ENCODE results near the gene TMEM176A. TPM values are rescaled to one million over a fixed set of nuclear protein-coding genes. Genes with fewer than 3 reads are reported as not detected.

Gene TMEM176A
- total and polyA plus RNA-seq, 2 experiments from 2014 or later = 0.34 TPM; not detected in 1

- no peak for TF ChIP-seq ZNF331 (CRISPR knock-in tag; IDR thresholded peaks at IDR 0.05; ENCODE audit: low read depth)
These were observed 19.5 kb upstream of the TMEM176A start (continued) for GRCh38 chr7:150781103-150781502.

- H3K36me3 ChIP-seq (ENCODE audit: insufficient read depth) = no peaks in the 10 kb centered on the region
- no peaks in the 10 kb centered on the region for H3F3A ChIP-seq (replicated peaks; ENCODE audit: low read depth)
- no peak overlapping the region for H3K4me3 Mint-ChIP-seq
- H3K4me3 ChIP-seq = no peak overlapping the region
- ATAC-seq = no peak
- H3K4me2 ChIP-seq = no peak overlapping the region
- H3K9me2 ChIP-seq (ENCODE audit: insufficient read depth) = no peaks in the 10 kb centered on the region
- H3K27ac Mint-ChIP-seq = no peak overlapping the region
- H3K4me1 Mint-ChIP-seq = no peaks in the 10 kb centered on the region
- no peak overlapping the region for H3K27ac ChIP-seq (ENCODE audit: low read depth)
- no peaks in the 10 kb centered on the region for H3K79me2 ChIP-seq (replicated peaks; ENCODE audit: insufficient read depth)
- peaks cover 2% of the 10 kb centered on the region for H3K27me3 Mint-ChIP-seq (ENCODE audit: insufficient read depth, low read depth, poor library complexity)
- no peaks in the 10 kb centered on the region; the same call in 1 of the 2 replicates for H4K20me1 ChIP-seq (replicated peaks; ENCODE audit: insufficient read depth)
- H3K36me3 Mint-ChIP-seq (ENCODE audit: low read depth) = no peaks in the 10 kb centered on the region
- no peaks in the 10 kb centered on the region for H3K9me3 Mint-ChIP-seq
- DNase-seq (ENCODE audit: low spot score) = no peak
- H2AFZ ChIP-seq = no peak overlapping the region
- TF ChIP-seq STAT1 (IDR thresholded peaks at IDR 0.05; ENCODE audit: unreplicated experiment) = no peak
- TF ChIP-seq POLR2AphosphoS5 (IDR thresholded peaks at IDR 0.05; ENCODE audit: low read depth) = no peak
- H3K4me1 ChIP-seq (ENCODE audit: insufficient read depth) = no peaks in the 10 kb centered on the region
- no peaks in the 10 kb centered on the region for H3K27me3 ChIP-seq (ENCODE audit: insufficient read depth)
These were observed 18.6 kb upstream of the TMEM176A start for GRCh38 chr7:150781961-150782360.

GRCh38 chr7:150784120-150784736 is 16.3 kb upstream of the TMEM176A start:
- no peaks in the 10 kb centered on the region for H3K4me1 Mint-ChIP-seq
- H3K27ac Mint-ChIP-seq = no peak overlapping the region
- TF ChIP-seq ZNF462 (CRISPR knock-in tag; IDR thresholded peaks at IDR 0.05) (no peak), POLR2AphosphoS5 (IDR thresholded peaks at IDR 0.05; ENCODE audit: low read depth) (no peak), EZH2phosphoT487 (IDR thresholded peaks at IDR 0.05; ENCODE audit: unreplicated experiment) (no peak), CREB1 (CRISPR knock-in tag; IDR thresholded peaks at IDR 0.05; ENCODE audit: low read depth) (no peak), STAT1 (IDR thresholded peaks at IDR 0.05; ENCODE audit: unreplicated experiment) (no peak), ZNF114 (CRISPR knock-in tag; IDR thresholded peaks at IDR 0.05) (no peak), REST (IDR thresholded peaks at IDR 0.05; ENCODE audit: unreplicated experiment) (no peak), JUNB (IDR thresholded peaks at IDR 0.05; ENCODE audit: unreplicated experiment) (no peak)
- ATAC-seq (no peak), DNase-seq (ENCODE audit: low spot score) (no peak)
- no peaks in the 10 kb centered on the region for H3K9me3 Mint-ChIP-seq
- H3K27me3 Mint-ChIP-seq (ENCODE audit: insufficient read depth, low read depth, poor library complexity) = peaks cover 2% of the 10 kb centered on the region
- H3K79me2 ChIP-seq (replicated peaks; ENCODE audit: insufficient read depth) = no peaks in the 10 kb centered on the region
- H3K4me3 ChIP-seq = no peak overlapping the region
- H3K27me3 ChIP-seq (ENCODE audit: insufficient read depth) = no peaks in the 10 kb centered on the region
- no peak overlapping the region for H3K4me2 ChIP-seq
- 0 out of 2 replicates have a peak overlapping the region, but pooled peaks have one; percentile 38 for H2AFZ ChIP-seq
- no peak overlapping the region for H3K4me3 Mint-ChIP-seq
- H3K36me3 ChIP-seq (ENCODE audit: insufficient read depth) = no peaks in the 10 kb centered on the region
- no peaks in the 10 kb centered on the region for H3K9me2 ChIP-seq (ENCODE audit: insufficient read depth)
- no peaks in the 10 kb centered on the region for H3K36me3 Mint-ChIP-seq (ENCODE audit: low read depth)
- no peak overlapping the region for H3K27ac ChIP-seq (ENCODE audit: low read depth)
- H4K20me1 ChIP-seq (replicated peaks; ENCODE audit: insufficient read depth) = no peaks in the 10 kb centered on the region; the same call in 1 of the 2 replicates
- no peaks in the 10 kb centered on the region for H3K4me1 ChIP-seq (ENCODE audit: insufficient read depth)
- no peaks in the 10 kb centered on the region for H3F3A ChIP-seq (replicated peaks; ENCODE audit: low read depth)
